Breast epithelium (tissue), 4 donors: Measurements from ENCODE around the gene SS18L1. TPM values are rescaled to one million over a fixed set of nuclear protein-coding genes. Genes with fewer than 3 reads are reported as not detected.
"Not testable (repeated sequence)": the region's sequence is repeated elsewhere in the genome, so short reads cannot be mapped to it uniquely, and the experiment has no call there.

Experiments
- DNase-seq, 2 donors: peaks; one replicate each; pipeline ENCODE4 v3.0.0-alpha.2; 2019; ENCODE audit warnings: low spot score in 2 of 2
- H3K27ac ChIP-seq, 2 donors: fragments of 200-600 bp; sonication (generic) in 1 of 2; one replicate each; pipeline ENCODE4 v1.5.1; 2016 to 2019; ENCODE audit warnings: mild to moderate bottlenecking in 1 of 2
- H3K27me3 ChIP-seq, 2 donors: fragments of 200-600 bp; sonication (generic) in 1 of 2; one replicate each; pipeline versions ENCODE4 v1.5.1 to v1.6.0; 2017 to 2019; ENCODE audit warnings: control low read depth in 1 of 2, mild to moderate bottlenecking in 1 of 2
- H3K36me3 ChIP-seq: fragments of 200-600 bp; one replicate; pipeline ENCODE4 v1.5.1; 2019
- H3K4me1 ChIP-seq, 2 donors: fragments of 200-600 bp; sonication (generic); one replicate each; pipeline ENCODE4 v1.5.1; 2016 to 2019; ENCODE audit warnings: control low read depth in 1 of 2
- H3K4me3 ChIP-seq, 3 donors: fragments of 200-600 bp; sonication (generic); 1 replicate in 2 of 3; 2 replicates in 1 of 3; pipeline ENCODE4 v1.5.1; 2016 to 2019; ENCODE audit warnings: mild to moderate bottlenecking in 3 of 3, moderate library complexity in 2 of 3
- H3K9me3 ChIP-seq, 2 donors: fragments of 200-600 bp; sonication (generic) in 1 of 2; one replicate each; pipeline ENCODE4 v1.5.1; 2016 to 2019; ENCODE audit warnings: control low read depth in 1 of 2
- CTCF ChIP-seq, 3 donors: fragments of 450-650 bp; IDR thresholded peaks; one replicate each; pipeline ENCODE4 v1.5.1; 2016 to 2017; ENCODE audit warnings: antibody characterized with exemption in 3 of 3, mild to moderate bottlenecking in 3 of 3, moderate library complexity in 3 of 3
- POLR2A ChIP-seq: fragments of 450-650 bp; IDR thresholded peaks from one replicate; pipeline ENCODE4 v1.6.1; 2016; ENCODE audit warnings: antibody characterized with exemption, mild to moderate bottlenecking, moderate library complexity
- POLR2AphosphoS5 ChIP-seq, 3 donors: sonication (generic); formaldehyde crosslinking; IDR thresholded peaks; one replicate each; pipeline ENCODE4 v1.6.1; 2017; ENCODE audit warnings: antibody characterized with exemption in 3 of 3
- intact Hi-C: fragments of 100-400 bp; cut with DNase I; formaldehyde crosslinking; loops from one replicate; pipeline ENCODE4 v1.15.1; 2023; ENCODE audit warnings: low total_unique reads
- total RNA-seq, 3 donors: library from RNA; depleted of rRNA; stranded (reverse); fragments of >200 nt; gene quantifications; one replicate each; pipeline ENCODE4 v1.1.0, GENCODE V29; 2016

Gene SS18L1
- total RNA-seq, 3 donors from 2014 or later = 12.5 to 18.4 (median 14.4) TPM

GRCh38 chr20:62143957-62144825 is 622 bp downstream of the SS18L1 start:
- peak in 1 of 2 donors; percentile 65 for DNase-seq
- TF ChIP-seq POLR2A (no peak), POLR2AphosphoS5 (IDR thresholded peaks at IDR 0.05) (peak in 1 of 3 donors; percentile 38)
- intact Hi-C loops = no loop called here
- Histone ChIP-seq H3K27ac (peak overlapping the region; percentile 96 to 100), H3K36me3 (no peaks in the 10 kb centered on the region), H3K9me3 (no peaks in the 10 kb centered on the region), H3K4me1 (peaks cover 0 to 15% of the 10 kb centered on the region in 2 donors), H3K27me3 (no peaks in the 10 kb centered on the region), H3K4me3 (peak overlapping the region; percentile 75 to 85 (median 82))

GRCh38 chr20:62145688-62146018 is 2.1 kb downstream of the SS18L1 start:
- no peak for DNase-seq
- H3K9me3 ChIP-seq = no peaks in the 10 kb centered on the region
- no peaks in the 10 kb centered on the region for H3K36me3 ChIP-seq
- no peak for TF ChIP-seq POLR2AphosphoS5 (IDR thresholded peaks at IDR 0.05)
- peaks cover 0 to 15% of the 10 kb centered on the region in 2 donors for H3K4me1 ChIP-seq
- H3K4me3 ChIP-seq = no peak overlapping the region
- H3K27me3 ChIP-seq = no peaks in the 10 kb centered on the region
- no peak overlapping the region for H3K27ac ChIP-seq
- intact Hi-C loops = no loop called here

- H3K4me1 ChIP-seq = peaks cover 0 to 11% of the 10 kb centered on the region in 2 donors
- no peak for TF ChIP-seq CTCF (IDR thresholded peaks at IDR 0.05)
- no peak for TF ChIP-seq POLR2AphosphoS5 (IDR thresholded peaks at IDR 0.05)
- no peak for TF ChIP-seq POLR2A
- intact Hi-C loops = no loop called here
Observed at GRCh38 chr20:62146019-62146755, 2.6 kb downstream of the SS18L1 start.

GRCh38 chr20:62147125-62147524 is 3.6 kb downstream of the SS18L1 start:
- no peaks in the 10 kb centered on the region for H3K36me3 ChIP-seq
- H3K4me3 ChIP-seq = no peak overlapping the region
- TF ChIP-seq POLR2AphosphoS5 (IDR thresholded peaks at IDR 0.05) (no peak), CTCF (IDR thresholded peaks at IDR 0.05) (no peak), POLR2A (no peak)
- H3K9me3 ChIP-seq = no peaks in the 10 kb centered on the region
- DNase-seq = no peak
- no peak overlapping the region for H3K27ac ChIP-seq
- no peaks in the 10 kb centered on the region for H3K27me3 ChIP-seq
- intact Hi-C loops = no loop called here
- H3K4me1 ChIP-seq = peaks cover 0 to 4% of the 10 kb centered on the region in 2 donors

More at GRCh38 chr20:62146019-62146755, 2.6 kb downstream of the SS18L1 start:
- H3K36me3 ChIP-seq = no peaks in the 10 kb centered on the region
- H3K27ac ChIP-seq = no peak overlapping the region
- H3K4me3 ChIP-seq = no peak overlapping the region
- DNase-seq = no peak
- H3K9me3 ChIP-seq = no peaks in the 10 kb centered on the region
- H3K27me3 ChIP-seq = no peaks in the 10 kb centered on the region

- no peak overlapping the region for H3K27ac ChIP-seq
- H3K4me3 ChIP-seq = no peak overlapping the region
- TF ChIP-seq CTCF (IDR thresholded peaks at IDR 0.05) (no peak), POLR2A (no peak), POLR2AphosphoS5 (IDR thresholded peaks at IDR 0.05) (no peak)
- DNase-seq = no peak
- no peaks in the 10 kb centered on the region for H3K36me3 ChIP-seq
- peaks cover 0 to 4% of the 10 kb centered on the region in 2 donors for H3K4me1 ChIP-seq
- intact Hi-C loops = no loop called here
- H3K9me3 ChIP-seq = no peaks in the 10 kb centered on the region
- H3K27me3 ChIP-seq = no peaks in the 10 kb centered on the region
Observed at GRCh38 chr20:62147528-62147927, 4.0 kb downstream of the SS18L1 start.

GRCh38 chr20:62148383-62148782 is 4.8 kb downstream of the SS18L1 start:
- H3K36me3 ChIP-seq, DNase-seq, H3K9me3 ChIP-seq, H3K4me3 ChIP-seq, H3K4me1 ChIP-seq, H3K27ac ChIP-seq, intact Hi-C loops, H3K27me3 ChIP-seq: not testable (repeated sequence)
